Choroid plexus epithelial cell (primary cell): ENCODE measurements around the gene SLC22A4.

Source experiments
- DNase-seq: peaks from one replicate; pipeline ENCODE4 v3.0.0-alpha.2; 2010; ENCODE audit warnings: low read depth
- H3K4me3 ChIP-seq: 2 replicates; pipeline ENCODE4 v1.5.1; 2011; ENCODE audit warnings: low read depth, mild to moderate bottlenecking, control low read depth, low read length, moderate library complexity
- TF ChIP-seq, protein P1 (sequence below): conservative IDR thresholded peaks from 2 replicates; pipeline ENCODE4 v1.5.1; 2011; ENCODE audit warnings: low read depth, mild to moderate bottlenecking, control low read depth, inconsistent platforms, low read length, moderate library complexity

Gene SLC22A4

DNA sequence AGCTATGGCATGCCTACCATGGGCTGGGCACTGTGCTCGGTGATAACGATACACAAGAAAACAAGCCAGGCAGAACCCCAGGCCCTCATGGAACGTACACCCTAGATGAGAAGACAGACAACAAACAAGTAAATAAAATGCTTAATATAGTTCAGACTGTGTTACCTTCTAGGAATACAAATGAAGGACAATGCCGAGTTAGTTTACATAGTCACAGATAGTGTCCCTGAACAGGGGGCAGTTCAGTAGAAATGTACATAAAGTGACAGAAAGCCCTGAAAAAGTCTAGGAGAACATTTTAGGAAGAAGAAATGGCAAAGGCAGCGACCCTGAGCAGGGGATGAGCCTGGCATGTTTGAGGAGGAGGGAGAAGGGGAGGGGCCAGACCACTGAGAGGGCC is 97.1 kb downstream of the SLC22A4 start:
- TF ChIP-seq, protein P1, sequence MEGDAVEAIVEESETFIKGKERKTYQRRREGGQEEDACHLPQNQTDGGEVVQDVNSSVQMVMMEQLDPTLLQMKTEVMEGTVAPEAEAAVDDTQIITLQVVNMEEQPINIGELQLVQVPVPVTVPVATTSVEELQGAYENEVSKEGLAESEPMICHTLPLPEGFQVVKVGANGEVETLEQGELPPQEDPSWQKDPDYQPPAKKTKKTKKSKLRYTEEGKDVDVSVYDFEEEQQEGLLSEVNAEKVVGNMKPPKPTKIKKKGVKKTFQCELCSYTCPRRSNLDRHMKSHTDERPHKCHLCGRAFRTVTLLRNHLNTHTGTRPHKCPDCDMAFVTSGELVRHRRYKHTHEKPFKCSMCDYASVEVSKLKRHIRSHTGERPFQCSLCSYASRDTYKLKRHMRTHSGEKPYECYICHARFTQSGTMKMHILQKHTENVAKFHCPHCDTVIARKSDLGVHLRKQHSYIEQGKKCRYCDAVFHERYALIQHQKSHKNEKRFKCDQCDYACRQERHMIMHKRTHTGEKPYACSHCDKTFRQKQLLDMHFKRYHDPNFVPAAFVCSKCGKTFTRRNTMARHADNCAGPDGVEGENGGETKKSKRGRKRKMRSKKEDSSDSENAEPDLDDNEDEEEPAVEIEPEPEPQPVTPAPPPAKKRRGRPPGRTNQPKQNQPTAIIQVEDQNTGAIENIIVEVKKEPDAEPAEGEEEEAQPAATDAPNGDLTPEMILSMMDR: no peak
- H3K4me3 ChIP-seq: no peak overlapping the region
- no peak for DNase-seq

DNA sequence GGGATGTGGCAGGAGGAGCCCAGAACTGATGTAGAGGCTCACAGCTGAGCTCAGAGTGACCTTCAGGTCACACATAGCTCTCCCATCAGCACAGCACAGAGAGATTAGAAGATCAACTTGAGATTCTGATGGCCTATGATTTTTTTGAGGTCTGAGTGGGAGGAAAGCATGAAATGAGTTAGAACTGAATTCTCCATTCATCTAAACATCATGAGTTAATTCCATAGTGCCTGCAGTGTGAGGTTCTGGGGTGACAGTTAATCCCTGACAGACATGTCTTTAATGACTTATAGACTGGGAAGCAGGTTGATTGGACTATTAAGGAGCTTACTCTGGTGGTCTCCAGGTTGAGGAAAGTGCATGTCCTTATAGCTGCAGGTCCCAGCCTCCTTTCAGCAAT is 97.7 kb downstream of the SLC22A4 start:
- no peak overlapping the region for H3K4me3 ChIP-seq
- DNase-seq: no peak
- TF ChIP-seq, protein P1: no peak

DNA sequence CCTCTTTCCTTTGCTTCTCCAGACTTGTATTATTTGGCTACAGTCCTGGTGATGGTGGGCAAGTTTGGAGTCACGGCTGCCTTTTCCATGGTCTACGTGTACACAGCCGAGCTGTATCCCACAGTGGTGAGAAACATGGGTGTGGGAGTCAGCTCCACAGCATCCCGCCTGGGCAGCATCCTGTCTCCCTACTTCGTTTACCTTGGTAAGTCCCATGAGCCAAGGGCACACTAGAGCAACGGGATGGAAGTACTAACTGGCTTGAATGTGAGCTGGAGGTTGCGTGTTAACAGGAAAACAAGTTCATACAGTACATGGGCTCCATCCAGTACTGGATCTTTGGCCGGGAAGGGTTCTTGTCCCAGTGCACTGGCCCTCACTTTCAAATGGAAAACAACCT is 98.2 kb downstream of the SLC22A4 start:
- TF ChIP-seq, protein P1: no peak
- H3K4me3 ChIP-seq: no peak overlapping the region
- DNase-seq: no peak

DNA sequence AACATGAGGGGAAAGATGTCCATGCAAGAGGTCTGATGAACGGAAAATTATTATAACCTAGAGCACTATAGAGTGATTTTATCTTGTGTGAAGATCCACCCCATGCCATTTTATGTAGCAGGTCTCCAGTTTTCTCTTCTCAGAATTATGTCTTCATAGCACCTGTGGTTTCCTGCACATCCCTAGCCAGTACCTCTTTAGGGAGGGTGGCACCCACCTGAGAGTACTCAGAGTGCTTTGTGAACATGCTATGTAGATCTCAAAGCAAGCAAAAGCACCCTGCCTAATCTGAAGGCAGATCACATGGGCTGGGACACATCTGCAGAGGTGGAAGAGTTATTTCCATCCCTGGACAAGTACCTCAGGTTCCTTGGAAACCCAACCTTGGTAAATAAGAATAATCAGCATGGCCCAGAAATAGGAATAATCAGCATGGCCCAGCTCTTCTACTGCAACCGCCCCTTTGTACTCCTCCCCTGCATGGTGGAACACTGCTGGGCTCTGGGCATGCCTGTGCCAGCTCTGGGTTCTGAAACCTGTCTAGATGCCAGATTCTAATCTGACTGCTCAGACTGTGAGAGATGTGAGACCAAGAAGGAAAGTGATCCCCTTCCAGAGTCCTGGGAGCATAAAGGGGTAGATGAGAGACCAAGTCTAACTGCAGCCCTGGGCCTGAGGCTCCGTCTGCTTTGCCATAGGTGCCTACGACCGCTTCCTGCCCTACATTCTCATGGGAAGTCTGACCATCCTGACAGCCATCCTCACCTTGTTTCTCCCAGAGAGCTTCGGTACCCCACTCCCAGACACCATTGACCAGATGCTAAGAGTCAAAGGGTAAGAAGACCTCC is 99.0 kb downstream of the SLC22A4 start:
- TF ChIP-seq, protein P1: no peak
- DNase-seq: no peak
- H3K4me3 ChIP-seq: no peak overlapping the region
